Endothelial cell of umbilical vein (primary cell): ENCODE results near the gene OR1S2. TPM values are rescaled to one million over a fixed set of nuclear protein-coding genes. Genes with fewer than 3 reads are reported as not detected.
A peak's percentile ranks its signal among the peaks of the same experiment; 100 is the strongest.

Experiments used
- BruUV-seq: library from RNA; stranded (reverse); fragments of 400-500 nt; replicated peaks from 2 replicates; lab custom pipeline; 2021; lab: Mats Ljungman, UMichigan
- CTCF ChIA-PET: fragments of 300-600, 350-600 bp; sonication (Branson Sonifier 250); formaldehyde crosslinking; loops from one replicate; lab custom pipeline; 2021; ENCODE audit warnings: antibody characterized with exemption, inconsistent platforms; lab: Charles Lee
- POLR2A ChIA-PET: fragments of 300-600, 350-600 bp; sonication (Branson Sonifier 250); formaldehyde crosslinking; loops from one replicate; lab custom pipeline; 2021; ENCODE audit warnings: antibody characterized with exemption, inconsistent platforms; lab: Charles Lee
- DNase-seq: peaks from one replicate; pipeline ENCODE4 v3.0.0-alpha.2; 2011; ENCODE audit warnings: low read depth, low spot score
- FAIRE-seq: peaks from 2 replicates; lab custom pipeline; 2011; peaks lifted over from hg19 to GRCh38; lab: Jason Lieb, UNC
- H2AFZ ChIP-seq: 2 replicates; pipeline ENCODE4 v1.6.0; 2012; ENCODE audit warnings: low read depth, low read length, control low read depth, inconsistent platforms
- H3K27ac ChIP-seq: 2 replicates; pipeline ENCODE4 v1.5.1; 2011; ENCODE audit warnings: low read depth, mild to moderate bottlenecking, control low read depth, low read length, moderate library complexity; ENCODE audit not compliant: insufficient read depth
- H3K27me3 ChIP-seq, 2 experiments: 2 replicates each; pipeline versions ENCODE4 v1.6.0 to v1.6.1; 2011; ENCODE audit warnings: low read length in 2 of 2, mixed read lengths in 1 of 2; ENCODE audit not compliant: control insufficient read depth in 2 of 2, insufficient read depth in 2 of 2
- H3K36me3 ChIP-seq, 2 experiments: 2 replicates in 1 of 2; 3 replicates in 1 of 2; pipeline ENCODE4 v1.5.1; 2011; ENCODE audit warnings: low read length in 2 of 2, mild to moderate bottlenecking in 1 of 2, moderate library complexity in 1 of 2; ENCODE audit not compliant: control insufficient read depth in 2 of 2, insufficient read depth in 2 of 2; ENCODE audit errors: extremely low read depth in 1 of 2
- H3K4me1 ChIP-seq: 3 replicates; pipeline ENCODE4 v1.5.1; 2011; ENCODE audit warnings: mild to moderate bottlenecking, low read length; ENCODE audit not compliant: control insufficient read depth, insufficient read depth; ENCODE audit errors: extremely low read depth
- H3K4me2 ChIP-seq: 2 replicates; pipeline ENCODE4 v1.6.1; 2011; ENCODE audit warnings: low read length, control low read depth, mixed read lengths; ENCODE audit not compliant: insufficient read depth
- H3K4me3 ChIP-seq, 3 experiments: fragments of 200-600 bp in 1 of 3; sonication (generic), shearing (Covaris generic) in 1 of 3; replicated peaks in 1 of 3; 2 replicates each; pipeline ENCODE4 v1.5.1; 2011 to 2016; ENCODE audit warnings: control low read depth in 3 of 3, low read length in 3 of 3, mild to moderate bottlenecking in 2 of 3, inconsistent platforms in 1 of 3, low read depth in 1 of 3, moderate library complexity in 1 of 3; ENCODE audit not compliant: insufficient read depth in 1 of 3
- H3K79me2 ChIP-seq: 2 replicates; pipeline ENCODE4 v1.6.0; 2012; ENCODE audit warnings: low read length, inconsistent platforms; ENCODE audit not compliant: control insufficient read depth, insufficient read depth
- H3K9ac ChIP-seq: replicated peaks from 2 replicates; pipeline ENCODE3; 2011; ENCODE audit warnings: low read length, control low read depth; ENCODE audit not compliant: insufficient read depth; ENCODE audit errors: extremely low read depth
- H3K9me1 ChIP-seq: replicated peaks from 3 replicates; pipeline ENCODE4 v1.6.0; 2011; ENCODE audit warnings: mild to moderate bottlenecking, low read length; ENCODE audit not compliant: control insufficient read depth, insufficient read depth; ENCODE audit errors: extremely low read depth
- H3K9me3 ChIP-seq: replicated peaks from 2 replicates; pipeline ENCODE4 v1.5.1; 2012; ENCODE audit warnings: low read length, inconsistent platforms; ENCODE audit not compliant: control insufficient read depth, insufficient read depth
- H4K20me1 ChIP-seq: replicated peaks from 2 replicates; pipeline ENCODE3; 2011; ENCODE audit warnings: mild to moderate bottlenecking, low read length; ENCODE audit not compliant: control insufficient read depth, insufficient read depth; ENCODE audit errors: extremely low read depth
- CTCF ChIP-seq, 2 donors: IDR thresholded peaks; 1 replicate in 1 of 2; 2 replicates in 1 of 2; pipeline ENCODE4 v1.5.1; 2011; ENCODE audit warnings: low read length in 2 of 2, mild to moderate bottlenecking in 2 of 2, moderate library complexity in 2 of 2, control low read depth in 1 of 2, inconsistent platforms in 1 of 2, low read depth in 1 of 2; ENCODE audit not compliant: insufficient read depth in 1 of 2; ENCODE audit errors: extremely low read depth in 1 of 2
- EZH2 ChIP-seq: IDR thresholded peaks from 2 replicates; pipeline ENCODE4 v1.6.1; 2012; ENCODE audit warnings: borderline replicate concordance, low read depth, mild to moderate bottlenecking, moderate library complexity, low read length, inconsistent platforms; ENCODE audit not compliant: severe bottlenecking
- MAX ChIP-seq: IDR thresholded peaks from 2 replicates; pipeline ENCODE4 v1.6.1; 2011; ENCODE audit not compliant: insufficient read depth, insufficient read length
- POLR2AphosphoS5 ChIP-seq: IDR thresholded peaks from 2 replicates; pipeline ENCODE4 v1.6.1; 2012; ENCODE audit warnings: low read depth, mild to moderate bottlenecking, control low read depth, low read length, moderate library complexity; ENCODE audit not compliant: insufficient read depth
- dilution Hi-C: fragments of 300-500 bp; cut with MboI; formaldehyde crosslinking; loops from one replicate; pipeline ENCODE4 v1.15.0; 2019; ENCODE audit warnings: low sequenced_read_pairs; ENCODE audit not compliant: extremely low pct_ligation_motif_present
- intact Hi-C: fragments of 100-400 bp; cut with micrococcal nuclease; formaldehyde crosslinking; loops from one replicate; pipeline ENCODE4 v1.10.0; 2022
- polyA plus RNA-seq, 4 experiments: library from polyadenylated mRNA; depleted of rRNA in 3 of 4; stranded (reverse) in 3 of 4; unstranded in 1 of 4; fragments of >200 nt; gene quantifications; 2 replicates each; pipeline versions ENCODE4 v1.2.1 to v1.2.3, GENCODE V29; 2011 to 2012; ENCODE audit warnings: missing spikeins in 1 of 4
- total RNA-seq: library from RNA; stranded (reverse); gene quantifications from 2 replicates; pipeline ENCODE4 v1.2.3, GENCODE V29; 2021

OR1S2 gene
- total and polyA plus RNA-seq, 2 donors (not counting 3 experiments of a cell fraction or from before 2014, with no cell fraction given), result not detected

- H3K9me3 ChIP-seq, result no peaks in the 10 kb centered on the region
- POLR2A ChIA-PET, result no interaction called here
- H3K4me2 ChIP-seq, result no peak overlapping the region
- no peak overlapping the region for H3K27ac ChIP-seq
- no peak for DNase-seq
- H3K4me1 ChIP-seq, result no peaks in the 10 kb centered on the region
- intact Hi-C loops, result no loop called here
- CTCF ChIA-PET, result no interaction called here
- dilution Hi-C loops, result no loop called here
- H3K27me3 ChIP-seq, result no peaks in the 10 kb centered on the region
- H2AFZ ChIP-seq, result no peak overlapping the region
- no peaks in the 10 kb centered on the region for H4K20me1 ChIP-seq
- no peak overlapping the region for H3K9ac ChIP-seq
- TF ChIP-seq POLR2AphosphoS5 (no peak), MAX (no peak)
- no peak overlapping the region for H3K4me3 ChIP-seq
- no peaks in the 10 kb centered on the region for H3K9me1 ChIP-seq
- no peak for FAIRE-seq
- no peaks in the 10 kb centered on the region for H3K79me2 ChIP-seq
- no TSS peak for BruUV-seq
- H3K36me3 ChIP-seq, result no peaks in the 10 kb centered on the region
These were observed 25.5 kb downstream of the OR1S2 start for GRCh38 chr11:58178444-58178843.

GRCh38 chr11:58177409-58178054 lies 26.4 kb downstream of the OR1S2 start:
- no TSS peak for BruUV-seq
- POLR2A ChIA-PET, result no interaction called here
- H3K9me3 ChIP-seq, result no peaks in the 10 kb centered on the region
- no peak for FAIRE-seq
- CTCF ChIA-PET, result no interaction called here
- TF ChIP-seq MAX (peak; percentile 27), CTCF (IDR thresholded peaks at IDR 0.05; ENCODE audit: extremely low read depth in 1 of 2, insufficient read depth in 1 of 2, low read depth in 1 of 2, low read length in 2 of 2) (no peak), POLR2AphosphoS5 (no peak), EZH2 (no peak)
- no peaks in the 10 kb centered on the region for H3K4me1 ChIP-seq
- H3K79me2 ChIP-seq, result no peaks in the 10 kb centered on the region
- no peaks in the 10 kb centered on the region for H3K27me3 ChIP-seq
- H3K36me3 ChIP-seq, result no peaks in the 10 kb centered on the region
- H3K9me1 ChIP-seq, result no peaks in the 10 kb centered on the region
- H2AFZ ChIP-seq, result no peak overlapping the region
- no peak overlapping the region for H3K4me3 ChIP-seq
- no peak overlapping the region for H3K9ac ChIP-seq
- intact Hi-C loops (no loop called here), dilution Hi-C loops (no loop called here)
- H4K20me1 ChIP-seq, result no peaks in the 10 kb centered on the region
- no peak overlapping the region for H3K27ac ChIP-seq
- H3K4me2 ChIP-seq, result no peak overlapping the region
- no peak for DNase-seq
